Activated T-helper 2 cell treated with anti-CD3 and anti-CD28 coated beads, Interferon-gamma antibody, Interleukin-2, Interleukin-4, amounts not matched to agents 10 μg/mL and 5 μg/mL and 100 μg/mL, durations not matched to agents 14 hours and 24 hours and 36 hours (primary cell): ENCODE data around the gene CACNA1D. TPM values are rescaled to one million over a fixed set of nuclear protein-coding genes. Genes with fewer than 3 reads are reported as not detected.

Experiments used
- total RNA-seq: library from RNA; stranded (reverse); gene quantifications from 2 replicates; pipeline ENCODE4 v1.2.3, GENCODE V29; 2022

Gene CACNA1D
- total RNA-seq, 1 donor from 2014 or later = 9.3 TPM

Other genes with a start within 250 kb of the CACNA1D start
- 363 and 374 TPM in 2 replicates for gene TKT, start 238.6 kb upstream of the CACNA1D start, total RNA-seq
- 44.0 and 44.3 TPM in 2 replicates for gene DCP1A, start 147.1 kb upstream of the CACNA1D start, total RNA-seq